Activated CD4-positive, alpha-beta T cell treated with anti-CD3 and anti-CD28 coated beads for 36 hours (primary cell): ENCODE data around the gene C19orf47. TPM values are rescaled to one million over a fixed set of nuclear protein-coding genes. Genes with fewer than 3 reads are reported as not detected.

Source experiments
- ATAC-seq: fragments of 200-7000 bp; cut with Tn5 transposase; one replicate; pipeline ENCODE4 v1.10.0; 2021; ENCODE audit warnings: mild to moderate bottlenecking, moderate library complexity
- CTCF ChIA-PET: fragments of 350-600 bp; sonication (Branson Sonifier 250); formaldehyde crosslinking; loops from one replicate; lab custom pipeline; 2021; ENCODE audit warnings: antibody characterized with exemption; lab: Charles Lee
- POLR2A ChIA-PET: fragments of 350-600 bp; sonication (Branson Sonifier 250); formaldehyde crosslinking; loops from one replicate; lab custom pipeline; 2021; ENCODE audit warnings: antibody characterized with exemption, inconsistent platforms; lab: Charles Lee
- DNase-seq: peaks from one replicate; pipeline ENCODE4 v3.0.0-alpha.2; 2020
- H3K27ac Mint-ChIP-seq: one replicate; pipeline ENCODE4 v1.8.0; 2021; ENCODE audit warnings: mixed read lengths
- H3K27me3 Mint-ChIP-seq: one replicate; pipeline ENCODE4 v1.8.0; 2021; ENCODE audit warnings: mixed read lengths
- H3K36me3 Mint-ChIP-seq: one replicate; pipeline ENCODE4 v1.8.0; 2021; ENCODE audit warnings: low read depth, mixed read lengths
- H3K4me1 Mint-ChIP-seq: one replicate; pipeline ENCODE4 v1.8.0; 2021; ENCODE audit warnings: mixed read lengths
- H3K4me3 Mint-ChIP-seq: one replicate; pipeline ENCODE4 v1.8.0; 2021; ENCODE audit warnings: mild to moderate bottlenecking, moderate library complexity, mixed read lengths
- H3K9me3 Mint-ChIP-seq: one replicate; pipeline ENCODE4 v1.8.0; 2021; ENCODE audit warnings: low read depth, mixed read lengths
- intact Hi-C, 2 experiments: fragments of 100-400 bp; cut with DNase I in 1 of 2; cut with micrococcal nuclease in 1 of 2; formaldehyde crosslinking; loops; one replicate each; pipeline versions ENCODE4 v1.14.2 to v1.15.1; 2022 to 2024; cut with DNase I, micrococcal nuclease
- total RNA-seq, 2 experiments: library from RNA; stranded (reverse); gene quantifications; one replicate each; pipeline ENCODE4 v1.2.3, GENCODE V29; 2021

C19orf47 gene
- total RNA-seq, 2 experiments from 2014 or later: 15.8 to 17.7 TPM

- DNase-seq (no peak), ATAC-seq (no peak)
- Mint-ChIP-seq H3K4me1 (peaks cover 71% of the 10 kb centered on the region), H3K9me3 (no peaks in the 10 kb centered on the region), H3K27ac (peak overlapping the region; percentile 77), H3K27me3 (no peaks in the 10 kb centered on the region), H3K36me3 (peaks cover 10% of the 10 kb centered on the region), H3K4me3 (peak overlapping the region; percentile 18)
- ChIA-PET CTCF (interaction anchor here (0.6 to 1.2 kb wide), 2 partner anchors 10 to 1895 kb away, joined by 3 to 4 read pairs; no protein-coding TSS in a partner anchor), POLR2A (interaction anchor here (0.6 kb wide), 1 partner anchor 498 kb away, joined by 3 read pairs; the partner anchor contains the start of gene RAB4B)
- intact Hi-C loops: loop anchor here in 1 of 2 experiments (10.0 kb wide), 1 partner anchor 515 kb away; the partner anchor contains the start of gene EGLN2
Measured at GRCh38 chr19:40279761-40280607, 68.2 kb downstream of the C19orf47 start.

DNA sequence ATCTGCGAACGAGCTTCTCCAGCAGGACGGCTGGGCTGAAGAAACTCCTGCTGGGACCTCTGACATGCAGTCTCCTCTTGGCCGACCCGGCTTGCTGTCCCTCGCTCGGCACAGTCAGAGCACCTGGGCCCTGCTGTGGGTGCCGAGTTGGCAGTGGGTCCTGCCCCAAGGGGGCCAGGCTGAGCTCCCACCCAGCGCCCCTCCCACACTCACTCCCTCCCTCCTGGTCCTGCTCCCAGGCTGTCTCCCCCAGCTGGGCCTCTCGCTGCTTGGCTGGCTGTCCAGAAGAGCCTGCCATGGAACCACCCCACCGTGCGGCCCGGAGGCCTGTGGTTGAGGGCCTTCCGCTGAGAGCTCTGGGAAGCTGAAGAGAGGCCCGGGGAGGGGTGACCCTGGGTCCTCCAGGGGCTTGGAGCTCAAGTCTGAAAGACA lies 69.1 kb downstream of the C19orf47 start:
- POLR2A ChIA-PET: interaction anchor here (0.6 kb wide), 2 partner anchors 34 to 499 kb away, joined by 3 to 5 read pairs; partner anchors contain the start of gene RAB4B
- peaks cover 77% of the 10 kb centered on the region for H3K4me1 Mint-ChIP-seq

GRCh38 chr19:40278361-40279035 lies 69.7 kb downstream of the C19orf47 start:
- Mint-ChIP-seq H3K4me1 (peaks cover 77% of the 10 kb centered on the region), H3K4me3 (no peak overlapping the region), H3K27me3 (no peaks in the 10 kb centered on the region), H3K9me3 (no peaks in the 10 kb centered on the region), H3K36me3 (peaks cover 5% of the 10 kb centered on the region), H3K27ac (peak overlapping the region; percentile 33)
- ATAC-seq: no peak
- ChIA-PET CTCF (interaction anchor here (0.6 to 1.2 kb wide), 3 partner anchors 8 to 145 kb away, joined by 3 to 4 read pairs (median 3); no protein-coding TSS in a partner anchor), POLR2A (interaction anchor here (0.6 kb wide), 3 partner anchors 27 to 308 kb away, joined by 3 to 5 read pairs (median 3); no protein-coding TSS in a partner anchor)
- intact Hi-C loops: no loop called here
- DNase-seq: no peak

More for the DNA sequence above, 69.1 kb downstream of the C19orf47 start:
- Mint-ChIP-seq H3K4me3 (no peak overlapping the region), H3K9me3 (no peaks in the 10 kb centered on the region), H3K27ac (no peak overlapping the region), H3K27me3 (no peaks in the 10 kb centered on the region), H3K36me3 (peaks cover 5% of the 10 kb centered on the region)
- ATAC-seq (no peak), DNase-seq (no peak)
- intact Hi-C loops: no loop called here
- CTCF ChIA-PET: interaction anchor here (0.6 to 1.2 kb wide), 3 partner anchors 9 to 144 kb away, joined by 3 to 4 read pairs (median 3); no protein-coding TSS in a partner anchor

DNA sequence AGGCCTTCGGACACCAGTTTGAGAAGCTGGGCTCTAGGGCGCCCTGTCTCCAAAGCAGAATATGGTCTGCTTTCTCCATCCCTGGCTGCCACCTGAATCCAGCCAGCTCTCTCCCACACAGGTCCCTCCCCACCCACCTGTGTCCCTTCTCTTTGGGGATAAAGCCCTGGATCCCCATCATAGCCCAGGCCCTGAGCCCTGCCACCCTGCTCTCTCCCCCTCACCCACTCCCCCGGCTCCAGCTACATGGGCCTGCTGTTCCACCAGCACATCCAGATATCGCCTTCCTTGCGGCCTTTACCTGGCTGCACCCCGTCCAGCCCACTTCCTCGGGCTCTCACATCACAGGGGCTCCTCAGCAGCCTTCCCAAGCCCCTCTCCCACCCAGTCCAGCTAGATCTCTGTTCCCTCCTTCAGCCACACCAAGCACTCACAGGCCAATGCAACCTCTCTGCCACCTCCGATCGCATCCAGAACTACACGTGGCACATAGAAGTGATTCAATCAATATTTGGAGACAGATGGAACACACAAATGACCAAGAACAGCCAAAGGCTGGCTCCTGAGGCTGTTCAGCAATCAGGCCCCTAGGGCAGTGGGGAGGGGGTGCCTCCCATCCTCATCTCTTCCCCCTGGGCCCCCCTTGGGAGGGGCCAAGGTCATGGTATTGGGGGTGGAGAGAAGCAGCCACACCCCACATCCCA lies 70.7 kb downstream of the C19orf47 start:
- intact Hi-C loops: no loop called here
- ChIA-PET POLR2A (interaction anchor here (0.6 kb wide), 1 partner anchor 307 kb away, joined by 3 read pairs; no protein-coding TSS in a partner anchor), CTCF (interaction anchor here (0.5 kb wide), 1 partner anchor 738 kb away, joined by 3 read pairs; no protein-coding TSS in a partner anchor)
- no peak for ATAC-seq
- H3K9me3 Mint-ChIP-seq: no peaks in the 10 kb centered on the region
- peaks cover 3% of the 10 kb centered on the region for H3K36me3 Mint-ChIP-seq
- peak overlapping the region; percentile 33 for H3K27ac Mint-ChIP-seq
- peaks cover 72% of the 10 kb centered on the region for H3K4me1 Mint-ChIP-seq
- no peak overlapping the region for H3K4me3 Mint-ChIP-seq
- H3K27me3 Mint-ChIP-seq: no peaks in the 10 kb centered on the region
- DNase-seq: no peak

GRCh38 chr19:40274585-40275544 lies 73.3 kb downstream of the C19orf47 start:
- POLR2A ChIA-PET: interaction anchor here (1.4 kb wide), 1 partner anchor 10 kb away, joined by 11 read pairs; the partner anchor contains the start of gene AKT2
- DNase-seq: peak; percentile 67
- ATAC-seq: peak; percentile 84
- Mint-ChIP-seq H3K4me1 (peaks cover 67% of the 10 kb centered on the region), H3K4me3 (peak overlapping the region; percentile 24), H3K27ac (peak overlapping the region; percentile 68), H3K36me3 (peaks cover 11% of the 10 kb centered on the region), H3K27me3 (no peaks in the 10 kb centered on the region), H3K9me3 (no peaks in the 10 kb centered on the region)
- intact Hi-C loops: no loop called here
- CTCF ChIA-PET: interaction anchor here (0.6 kb wide), 1 partner anchor 9 kb away, joined by 3 read pairs; no protein-coding TSS in a partner anchor

GRCh38 chr19:40273469-40274360 lies 74.5 kb downstream of the C19orf47 start:
- CTCF ChIA-PET: no interaction called here
- no peak for DNase-seq
- Mint-ChIP-seq H3K4me1 (peaks cover 72% of the 10 kb centered on the region), H3K4me3 (peak overlapping the region; percentile 24), H3K27me3 (no peaks in the 10 kb centered on the region), H3K9me3 (no peaks in the 10 kb centered on the region), H3K27ac (peak overlapping the region; percentile 47), H3K36me3 (peaks cover 13% of the 10 kb centered on the region)
- ATAC-seq: no peak
- intact Hi-C loops: no loop called here
- POLR2A ChIA-PET: interaction anchor here (1.4 kb wide), 1 partner anchor 12 kb away, joined by 11 read pairs; the partner anchor contains the start of gene AKT2

- ATAC-seq (no peak), DNase-seq (no peak)
- Mint-ChIP-seq H3K4me3 (no peak overlapping the region), H3K27me3 (no peaks in the 10 kb centered on the region), H3K9me3 (no peaks in the 10 kb centered on the region), H3K27ac (no peak overlapping the region), H3K4me1 (peaks cover 63% of the 10 kb centered on the region), H3K36me3 (peaks cover 13% of the 10 kb centered on the region)
- intact Hi-C loops: no loop called here
- ChIA-PET CTCF (no interaction called here), POLR2A (no interaction called here)
Measured at GRCh38 chr19:40272261-40272660, 75.9 kb downstream of the C19orf47 start.

DNA sequence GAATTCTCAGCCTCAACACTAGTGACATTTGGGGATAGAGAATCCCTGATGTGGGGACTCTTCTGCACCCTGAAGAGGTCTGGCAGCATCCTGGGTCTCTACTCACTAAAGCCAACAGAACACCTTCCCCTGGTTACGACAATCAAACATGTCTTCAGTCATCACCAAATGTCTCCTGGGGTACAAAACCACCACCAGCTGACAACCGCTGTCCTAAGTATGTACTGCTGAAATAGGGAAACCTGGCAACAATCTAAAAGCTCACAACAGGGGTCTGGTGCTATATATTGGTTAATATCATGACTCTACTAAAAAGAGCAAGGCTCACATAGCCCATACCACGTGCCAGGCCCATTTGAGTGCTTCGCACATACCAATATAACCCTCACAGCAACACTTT lies 76.5 kb downstream of the C19orf47 start:
- peaks cover 13% of the 10 kb centered on the region for H3K36me3 Mint-ChIP-seq
- POLR2A ChIA-PET: no interaction called here
- no peaks in the 10 kb centered on the region for H3K9me3 Mint-ChIP-seq
- H3K27me3 Mint-ChIP-seq: no peaks in the 10 kb centered on the region
- peaks cover 59% of the 10 kb centered on the region for H3K4me1 Mint-ChIP-seq
- H3K27ac Mint-ChIP-seq: no peak overlapping the region
- ATAC-seq: no peak
- no peak overlapping the region for H3K4me3 Mint-ChIP-seq
- DNase-seq: no peak
- CTCF ChIA-PET: interaction anchor here (0.7 kb wide), 1 partner anchor 1320 kb away, joined by 3 read pairs; no protein-coding TSS in a partner anchor
- intact Hi-C loops: no loop called here

DNA sequence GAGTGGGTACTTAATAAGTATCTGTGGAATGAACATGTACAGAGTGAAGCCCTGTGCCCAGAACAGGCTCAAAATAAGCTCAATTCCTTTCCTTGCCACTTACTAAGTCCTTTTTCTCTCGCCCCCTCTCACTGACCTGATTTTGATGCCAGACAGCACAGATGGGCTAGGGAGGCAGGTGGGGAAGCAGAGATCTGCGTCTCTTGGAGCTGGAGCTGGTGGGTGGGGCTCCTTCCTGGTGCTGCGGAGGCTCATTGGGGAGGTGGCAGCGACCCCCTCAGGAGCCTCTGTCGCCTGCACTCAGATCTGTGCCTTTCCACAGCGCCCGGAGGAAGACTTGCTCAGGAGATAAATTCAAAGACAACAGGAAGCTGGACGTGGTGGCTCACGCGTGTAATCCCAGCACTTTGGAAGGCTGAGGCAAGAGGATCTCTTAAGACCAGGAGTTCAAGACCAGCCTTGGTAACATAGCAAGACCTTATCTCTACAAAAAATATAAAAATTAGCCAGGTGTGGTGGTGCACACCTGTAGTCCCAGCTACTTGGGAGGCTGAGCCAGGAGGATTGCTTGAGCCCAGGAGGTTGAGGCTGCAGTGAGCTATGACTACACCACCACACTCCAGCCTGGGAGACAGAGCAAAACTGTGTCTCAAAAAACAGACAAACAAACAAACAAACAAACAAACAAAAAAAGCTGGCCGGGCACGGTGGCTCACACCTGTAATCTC lies 77.7 kb downstream of the C19orf47 start:
- H3K4me3 Mint-ChIP-seq: no peak overlapping the region
- ChIA-PET CTCF (interaction anchor here (0.9 to 1.6 kb wide), 3 partner anchors 8 to 173 kb away, joined by 3 to 4 read pairs (median 4); no protein-coding TSS in a partner anchor), POLR2A (interaction anchor here (0.6 kb wide), 1 partner anchor 15 kb away, joined by 3 read pairs; no protein-coding TSS in a partner anchor)
- peaks cover 57% of the 10 kb centered on the region for H3K4me1 Mint-ChIP-seq
- no peak for DNase-seq
- no peaks in the 10 kb centered on the region for H3K9me3 Mint-ChIP-seq
- H3K27ac Mint-ChIP-seq: no peak overlapping the region
- no peaks in the 10 kb centered on the region for H3K27me3 Mint-ChIP-seq
- no peak for ATAC-seq
- H3K36me3 Mint-ChIP-seq: peaks cover 16% of the 10 kb centered on the region
- intact Hi-C loops: no loop called here
